HG03342 (cell line): ENCODE measurements around the gene RCL1.

Source experiments
- ATAC-seq: cut with Tn5 transposase; IDR thresholded peaks from one replicate; pipeline ENCODE4 v1.9.1; 2021; ENCODE audit warnings: mild to moderate bottlenecking, moderate library complexity; ENCODE audit not compliant: unreplicated experiment

RCL1 gene

DNA sequence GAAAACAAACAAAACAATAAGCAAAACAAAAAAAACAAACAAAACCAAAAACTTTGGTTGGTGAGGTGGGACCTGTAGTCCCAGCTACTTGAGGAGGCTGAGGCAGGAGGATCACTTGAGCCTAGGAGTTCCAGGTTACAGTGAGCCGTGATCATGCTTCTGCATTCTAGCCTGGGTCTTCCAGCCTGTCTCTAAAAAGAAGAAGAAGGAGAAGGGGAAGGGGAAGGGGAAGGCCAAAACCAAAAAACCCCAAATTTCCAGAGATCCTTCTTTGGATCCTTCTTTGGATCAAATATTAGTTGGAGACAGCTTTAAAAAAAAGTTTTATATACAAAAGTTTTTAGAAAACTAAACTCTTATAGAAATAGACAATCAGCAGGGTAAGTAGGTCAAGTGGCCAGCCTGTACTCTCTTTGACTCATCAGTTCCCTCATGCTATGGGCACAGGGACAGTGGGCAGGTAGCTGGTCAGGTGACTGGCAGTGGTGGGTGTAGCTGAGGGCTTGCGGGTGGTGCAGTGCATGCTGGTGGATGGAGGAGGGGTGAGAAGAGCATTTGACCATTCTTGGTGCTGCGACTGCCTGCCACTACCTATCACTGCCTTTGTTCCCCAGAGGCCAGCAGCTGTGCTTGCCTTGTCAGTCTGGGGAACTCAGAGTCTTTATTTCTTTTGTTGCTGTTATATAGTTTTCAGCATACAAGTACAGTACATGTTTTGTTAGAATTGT, 12.6 kb downstream of the RCL1 start:
- ATAC-seq, result no peak

DNA sequence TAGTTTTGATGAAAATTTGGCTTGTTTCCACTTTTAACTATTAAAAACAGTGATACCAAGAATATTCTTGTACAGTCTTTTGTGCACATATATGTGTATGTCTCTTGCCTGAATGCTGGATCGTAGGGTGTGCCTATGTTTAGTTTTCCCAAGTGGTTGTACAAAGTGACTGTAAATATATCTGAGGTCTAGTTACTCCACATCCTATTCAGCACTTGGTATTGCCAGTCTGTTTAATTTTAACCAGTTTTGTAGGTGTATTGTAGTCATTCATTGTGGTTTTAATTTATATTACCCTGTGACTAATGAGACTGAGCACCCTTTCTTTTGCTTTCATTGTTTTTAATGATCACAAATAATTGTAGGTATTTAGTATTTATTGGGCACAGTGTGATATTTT, 17.8 kb downstream of the RCL1 start:
- ATAC-seq, result no peak

DNA sequence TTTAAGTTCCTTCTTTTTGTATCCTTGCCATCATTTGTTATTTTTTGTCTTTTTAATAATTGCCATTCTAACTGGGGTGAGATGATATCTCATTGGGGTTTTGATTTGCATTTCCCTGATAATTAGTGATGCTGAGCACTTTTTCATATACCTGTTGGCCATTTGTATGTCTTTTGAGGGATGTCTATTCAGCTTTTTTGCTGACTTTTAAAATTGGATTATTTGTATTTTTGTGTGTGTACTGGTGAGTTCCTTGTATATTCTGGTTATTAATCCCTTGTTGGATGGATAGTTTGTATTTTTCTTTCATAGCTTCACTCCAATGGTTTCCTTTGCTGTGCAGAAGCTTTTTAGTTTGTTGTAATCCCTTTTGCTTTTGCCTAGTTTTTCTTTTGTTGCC, 19.1 kb downstream of the RCL1 start:
- no peak for ATAC-seq

DNA sequence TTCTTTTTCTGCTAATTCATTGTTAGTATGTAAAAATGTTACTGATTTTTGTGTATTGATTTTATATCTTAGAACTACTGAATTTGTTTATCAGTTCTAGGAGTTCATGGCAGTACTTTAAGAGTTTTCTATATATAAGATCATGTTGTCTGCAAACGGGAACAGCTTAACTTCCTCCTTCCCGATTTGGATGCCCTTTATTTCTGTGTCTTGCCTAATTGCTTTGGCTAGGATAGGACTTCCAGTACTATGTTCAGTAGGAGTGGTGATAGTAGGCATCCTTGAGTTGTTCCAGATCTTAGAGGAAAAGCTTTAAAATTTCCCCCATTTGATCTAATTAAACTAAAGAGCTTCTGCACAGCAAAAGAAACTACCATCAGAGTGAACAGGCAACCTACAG, 20.1 kb downstream of the RCL1 start:
- no peak for ATAC-seq

DNA sequence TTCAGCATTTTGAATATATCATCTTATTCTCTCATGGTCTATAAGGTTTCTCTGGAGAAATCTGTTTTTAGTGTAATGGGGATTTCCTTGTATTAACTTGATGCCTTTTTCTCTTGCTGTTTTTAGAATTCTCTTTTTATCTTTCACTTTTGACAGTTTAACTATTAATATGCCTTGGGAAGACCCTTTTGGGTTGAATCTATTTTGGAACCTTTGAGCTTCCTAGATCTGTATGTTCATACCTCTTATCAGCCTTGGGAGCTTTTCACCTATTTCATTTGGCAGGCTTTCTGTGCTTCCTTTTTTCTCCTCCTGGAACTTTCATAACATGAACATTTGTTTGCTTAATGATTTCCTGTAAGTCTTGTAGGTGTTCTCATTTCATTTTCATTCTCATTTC, 22.2 kb downstream of the RCL1 start:
- peak; percentile 48 for ATAC-seq

DNA sequence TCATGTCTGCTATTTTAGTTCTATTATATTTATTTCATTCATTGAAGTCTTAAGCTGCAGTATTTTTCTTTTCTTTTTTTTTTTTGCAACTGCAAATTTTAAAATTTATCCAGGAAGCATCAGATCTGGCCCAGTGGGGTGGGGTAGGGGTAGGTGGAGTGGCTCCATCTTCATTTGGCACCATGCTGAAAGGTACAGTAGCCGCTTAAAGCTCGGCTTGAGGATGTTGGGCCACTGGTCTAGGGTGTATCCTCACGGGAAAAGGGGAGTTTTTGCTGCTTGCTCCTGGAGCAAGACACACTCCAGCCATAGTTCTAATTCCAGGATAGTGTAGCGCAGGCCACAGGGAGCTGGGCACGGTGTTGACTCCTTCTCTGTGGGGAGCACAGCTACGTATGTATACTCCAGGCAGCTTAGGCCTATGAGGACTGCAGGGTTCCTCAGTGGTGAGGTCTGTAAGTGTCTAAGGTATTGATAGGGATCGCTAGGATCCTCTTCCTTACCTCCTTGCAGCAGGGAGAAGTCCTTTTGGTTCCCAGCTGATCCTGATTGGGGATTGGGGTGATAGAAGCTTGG, 22.7 kb downstream of the RCL1 start:
- ATAC-seq, result no peak

DNA sequence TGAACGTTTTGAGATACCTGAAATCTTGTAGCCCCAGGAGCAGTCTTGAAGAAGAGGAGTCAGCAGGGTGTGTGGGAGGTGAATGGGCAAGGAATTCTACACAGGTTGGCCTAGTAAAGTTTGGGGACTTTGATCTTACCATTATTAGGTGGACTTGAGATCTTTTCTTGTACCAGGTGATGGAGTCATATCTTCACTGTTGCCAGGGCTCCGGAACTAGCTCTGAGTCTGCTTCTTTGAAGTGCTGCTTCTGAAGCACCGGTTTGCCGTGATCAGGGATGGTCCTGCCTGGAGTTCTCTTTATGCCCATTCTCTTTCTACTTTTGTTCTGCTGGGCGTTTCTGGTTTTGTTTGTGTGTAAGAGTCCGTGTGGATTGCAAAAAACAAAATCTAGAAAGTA, 27.4 kb downstream of the RCL1 start:
- no peak for ATAC-seq

DNA sequence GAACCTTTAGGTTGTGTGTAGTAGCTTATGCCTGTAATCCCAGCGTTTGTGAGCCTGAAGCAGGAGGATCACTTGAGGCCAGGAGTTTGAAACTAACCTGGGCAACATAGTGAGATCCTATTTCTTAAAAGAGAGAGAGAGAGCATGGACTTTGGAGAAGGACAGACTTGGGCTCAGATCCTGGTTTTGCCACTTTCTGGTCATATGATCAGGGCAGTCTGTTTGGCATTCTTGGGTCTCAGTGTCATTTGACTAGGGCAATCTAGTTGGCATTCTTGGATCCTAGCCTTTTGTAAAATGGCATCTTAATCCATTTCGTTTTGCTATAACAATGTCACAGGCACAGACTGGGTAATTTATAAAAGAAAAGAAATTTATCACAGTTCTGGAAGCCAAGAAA, 28.4 kb downstream of the RCL1 start:
- no peak for ATAC-seq

DNA sequence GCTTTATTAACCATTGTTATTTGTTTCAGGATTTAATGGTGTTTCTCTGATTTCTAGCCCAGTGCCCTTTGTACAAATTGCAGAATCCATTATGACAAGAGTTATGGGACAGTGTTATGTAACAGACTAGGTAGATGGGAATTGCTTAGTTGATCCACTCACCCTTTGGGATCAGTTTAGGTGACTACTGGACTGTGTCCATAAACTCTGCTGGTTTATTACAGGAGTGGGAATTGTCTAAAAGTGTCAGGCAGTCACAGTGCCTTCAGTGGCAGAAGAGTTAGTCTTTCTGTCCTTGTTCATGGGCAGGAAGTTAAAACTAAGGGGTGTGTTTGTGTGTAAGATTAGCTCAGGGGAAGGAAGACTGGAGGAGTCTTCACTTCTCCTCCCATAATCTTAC, 29.3 kb downstream of the RCL1 start:
- no peak for ATAC-seq

DNA sequence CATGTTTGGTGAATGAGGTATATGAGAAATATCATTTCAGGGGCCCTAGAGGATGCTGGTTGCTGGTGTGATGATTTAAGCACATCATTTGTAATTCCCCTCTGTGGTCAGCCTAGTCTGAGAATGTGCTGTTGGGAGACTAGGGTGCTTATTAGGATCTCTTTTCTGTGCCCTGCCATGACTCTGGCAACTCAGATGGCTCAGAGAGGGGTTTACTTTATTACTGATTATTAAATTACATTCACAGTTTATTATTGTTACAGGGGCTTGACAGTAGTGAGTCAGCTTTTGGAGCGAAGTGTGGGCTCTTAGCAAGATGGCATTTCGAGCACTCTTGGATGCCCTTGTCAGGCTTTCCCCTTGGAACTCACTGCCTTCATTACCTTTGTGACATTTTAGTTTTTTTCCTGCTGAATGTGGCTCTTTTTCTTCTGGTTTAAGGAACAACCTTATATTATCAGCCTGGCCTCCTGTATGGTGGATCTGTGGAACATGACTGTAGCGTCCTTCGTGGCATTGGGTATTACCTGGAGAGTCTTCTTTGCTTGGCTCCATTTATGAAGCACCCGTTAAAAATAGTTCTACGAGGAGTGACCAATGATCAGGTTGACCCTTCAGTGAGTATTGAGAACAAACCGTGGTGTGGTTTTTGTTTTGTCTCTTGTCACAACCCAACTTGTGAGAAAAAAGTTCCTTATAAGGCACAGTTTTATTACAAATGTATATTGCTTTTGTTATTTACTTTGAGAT, 33.8 kb downstream of the RCL1 start:
- no peak for ATAC-seq

DNA sequence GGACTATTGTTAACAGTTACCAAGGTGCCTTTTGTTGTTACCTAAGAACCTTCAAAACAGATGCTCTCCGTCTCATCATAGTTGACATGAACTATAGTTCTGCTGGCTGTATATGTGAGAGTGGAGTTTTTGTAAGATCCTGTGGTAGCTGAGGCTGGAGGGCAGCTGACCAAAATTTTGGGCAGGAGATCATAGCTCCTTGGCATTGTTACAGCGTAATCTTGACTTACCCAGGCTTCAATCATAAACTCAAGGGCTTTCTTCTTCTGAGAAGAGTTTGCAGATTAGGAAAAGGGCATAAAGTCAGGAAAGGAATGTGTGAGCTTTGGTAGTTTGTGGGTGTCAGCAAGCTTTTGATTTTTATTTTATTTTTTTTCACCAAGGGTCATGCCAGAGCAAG, 34.5 kb downstream of the RCL1 start:
- no peak for ATAC-seq

DNA sequence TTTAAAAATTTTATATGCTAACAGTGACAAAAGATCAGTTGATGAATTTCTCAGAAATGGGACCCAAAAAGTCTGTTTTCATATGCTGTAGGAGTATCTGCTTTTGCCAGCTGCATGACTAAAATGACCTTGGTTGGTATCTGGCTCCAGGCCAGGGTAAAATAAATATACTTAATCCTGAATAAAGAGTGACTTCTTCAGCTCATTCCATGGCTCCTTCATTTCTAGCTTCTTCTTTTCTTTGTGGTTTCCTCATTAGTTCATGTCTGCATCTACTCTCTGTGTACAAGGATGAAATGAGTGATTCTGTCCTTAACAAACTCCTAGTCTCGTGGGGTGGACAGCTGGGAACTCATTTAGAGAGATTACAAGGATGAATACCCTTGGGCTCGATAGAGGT, 36.0 kb downstream of the RCL1 start:
- no peak for ATAC-seq

DNA sequence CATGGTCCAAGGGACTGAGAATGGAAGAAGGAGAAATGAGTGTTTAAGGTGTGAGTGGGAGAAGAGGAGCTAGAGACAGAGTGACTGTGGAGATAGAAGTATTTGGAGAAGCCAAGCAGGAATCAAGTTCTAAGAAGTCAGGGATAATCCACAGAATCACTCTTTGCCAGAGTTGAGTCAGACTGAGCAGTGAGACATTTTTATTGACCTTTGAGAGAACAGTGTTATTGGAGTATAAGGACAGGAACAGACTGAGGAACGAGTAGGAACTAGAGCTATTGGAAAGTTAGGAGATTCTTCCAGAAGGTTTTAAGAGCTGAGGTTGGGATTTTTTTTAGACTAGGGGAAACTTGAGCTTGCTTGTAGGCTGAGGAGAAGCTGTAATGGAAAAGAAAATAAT, 37.2 kb downstream of the RCL1 start:
- ATAC-seq, result no peak

DNA sequence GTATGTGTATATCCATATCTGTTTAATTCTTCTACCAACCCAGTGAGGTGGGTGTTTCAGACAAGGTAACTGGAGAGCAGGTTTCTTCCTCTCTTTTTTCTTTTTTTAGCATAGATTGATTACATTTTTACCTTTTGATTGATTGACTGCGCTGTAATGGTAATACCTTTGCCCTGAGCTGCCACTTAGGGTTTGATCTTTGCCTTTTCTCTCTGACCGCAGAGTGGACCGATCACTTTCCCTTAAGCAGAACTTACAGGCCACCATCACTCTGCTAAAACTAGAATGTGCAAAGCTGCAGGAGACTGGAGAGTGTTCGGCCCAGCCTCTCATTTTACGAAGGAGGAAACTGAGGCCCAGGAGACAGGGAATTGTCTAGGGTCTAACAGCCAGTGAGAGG, 38.0 kb downstream of the RCL1 start:
- ATAC-seq, result no peak

DNA sequence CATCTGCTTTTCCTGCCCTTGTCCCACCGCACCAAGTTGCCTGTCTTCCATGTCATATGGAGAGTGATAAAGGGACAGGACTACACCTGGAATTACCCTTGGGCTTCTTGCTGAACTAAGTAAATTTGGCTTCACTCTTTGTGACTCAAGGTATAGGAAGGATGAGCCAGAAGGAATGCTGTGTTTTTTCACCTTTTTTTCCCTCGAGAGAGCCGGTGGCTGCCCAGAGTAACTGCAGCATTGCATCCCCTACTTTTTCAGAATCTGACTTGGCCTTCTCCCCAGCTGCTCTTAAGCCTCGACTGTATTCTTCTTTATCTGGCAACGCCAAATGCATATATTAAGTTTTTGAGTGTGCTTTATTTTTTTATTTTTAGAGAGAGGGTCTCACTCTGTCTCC, 38.4 kb downstream of the RCL1 start:
- no peak for ATAC-seq

DNA sequence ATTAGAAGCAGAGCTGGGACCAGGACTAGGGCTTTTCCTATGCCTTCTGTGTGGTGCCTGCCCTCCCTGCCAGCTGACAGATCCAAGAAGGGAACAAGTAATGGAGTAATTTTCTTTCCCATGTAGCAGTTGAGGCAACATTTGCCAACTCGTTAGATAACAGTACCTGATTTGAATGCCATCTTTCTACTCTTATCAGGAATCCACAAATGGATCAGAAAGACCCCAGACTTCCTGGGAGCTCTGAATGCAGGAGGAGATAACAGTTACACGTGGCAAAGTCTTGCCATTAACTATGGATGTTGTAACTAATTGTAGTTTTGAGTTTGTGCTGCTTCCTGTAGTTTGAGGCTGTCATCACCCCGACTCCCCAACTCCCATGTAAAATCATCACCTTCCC, 39.2 kb downstream of the RCL1 start:
- no peak for ATAC-seq

DNA sequence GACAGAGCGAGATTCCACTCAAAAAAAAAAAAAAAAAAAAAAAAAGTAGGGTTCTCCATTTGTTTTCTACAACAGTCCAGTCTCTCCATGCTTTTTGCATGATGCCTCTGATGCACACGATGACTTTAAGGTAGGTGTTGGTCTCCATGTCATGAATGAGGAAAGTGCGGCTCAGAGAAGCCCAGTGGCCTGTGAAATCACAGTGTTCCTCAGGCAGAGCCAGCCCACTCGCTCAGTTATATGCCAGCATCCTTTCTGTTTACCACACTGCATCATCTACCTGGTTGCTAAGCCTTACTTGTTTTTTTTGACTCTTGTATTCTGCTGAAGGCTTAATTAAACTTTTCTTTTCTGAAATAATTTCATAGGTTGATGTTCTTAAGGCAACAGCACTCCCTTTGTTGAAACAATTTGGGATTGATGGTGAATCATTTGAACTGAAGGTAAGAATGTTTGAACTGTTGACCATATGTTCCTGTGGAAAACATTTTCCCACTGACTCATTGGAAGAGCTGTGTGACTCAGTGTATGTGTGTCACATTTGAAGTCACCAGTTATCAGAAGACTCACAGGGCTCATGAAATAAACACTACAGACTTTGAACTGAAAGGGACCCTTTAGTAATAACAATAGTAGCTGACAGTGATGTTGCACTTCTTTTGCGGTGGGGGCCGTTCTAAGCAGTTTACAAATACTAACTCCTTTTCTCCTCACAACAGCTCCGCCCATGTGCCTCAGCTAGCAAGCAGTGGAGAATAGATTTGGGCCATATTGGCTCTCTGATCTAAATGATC, 40.2 kb downstream of the RCL1 start:
- ATAC-seq, result no peak

DNA sequence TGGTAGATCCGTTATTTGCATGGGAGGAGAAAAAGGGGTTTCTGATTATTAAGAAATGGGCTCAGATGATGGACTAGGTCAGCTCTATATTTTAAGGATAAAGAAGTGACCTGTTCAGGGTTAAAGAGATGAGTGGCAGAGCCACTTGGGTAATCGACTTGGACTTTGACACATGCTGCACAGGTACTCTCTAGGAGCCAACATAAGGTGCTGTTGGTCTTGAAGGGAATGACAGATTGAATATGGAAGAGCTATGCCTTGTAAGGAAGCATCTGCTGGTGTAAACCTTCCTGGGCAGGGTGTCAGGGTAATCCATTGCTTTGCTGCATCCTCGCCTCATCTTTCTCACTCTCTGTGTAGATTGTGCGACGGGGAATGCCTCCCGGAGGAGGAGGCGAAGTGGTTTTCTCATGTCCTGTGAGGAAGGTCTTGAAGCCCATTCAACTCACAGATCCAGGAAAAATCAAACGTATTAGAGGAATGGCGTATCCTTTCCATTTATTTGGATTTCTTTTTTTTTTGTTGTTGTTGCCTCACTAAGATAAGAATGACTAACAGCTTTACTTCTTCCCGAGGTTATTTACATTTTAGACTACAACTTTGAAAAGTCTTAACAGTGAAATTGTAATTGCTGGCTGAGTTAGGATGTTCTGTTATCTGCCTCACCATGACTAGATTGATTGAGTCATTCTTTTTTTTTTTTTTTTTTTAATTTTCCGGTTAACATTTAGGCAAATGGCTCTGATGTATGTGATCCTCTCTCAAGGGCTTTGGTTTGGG, 41.2 kb downstream of the RCL1 start:
- no peak for ATAC-seq

DNA sequence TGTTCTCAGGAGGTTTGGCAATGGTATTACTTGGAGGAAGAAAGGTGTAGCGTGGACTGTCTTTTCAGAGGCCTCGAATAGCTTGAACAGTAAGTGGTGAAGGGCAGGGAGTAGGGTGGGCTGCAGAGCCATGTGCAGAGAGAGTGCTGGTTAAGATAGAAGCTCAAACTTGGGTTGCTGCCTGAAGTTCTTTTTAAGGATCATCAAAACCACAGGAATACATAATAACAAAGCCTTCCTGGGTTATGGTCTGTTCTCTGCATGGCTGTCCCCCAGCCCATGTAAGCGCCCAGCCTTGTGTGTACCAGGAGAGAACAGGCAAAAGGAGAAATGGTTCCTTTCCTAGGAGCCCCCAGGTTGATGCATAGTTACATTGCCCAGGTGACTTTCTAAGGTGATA, 43.9 kb downstream of the RCL1 start:
- no peak for ATAC-seq

DNA sequence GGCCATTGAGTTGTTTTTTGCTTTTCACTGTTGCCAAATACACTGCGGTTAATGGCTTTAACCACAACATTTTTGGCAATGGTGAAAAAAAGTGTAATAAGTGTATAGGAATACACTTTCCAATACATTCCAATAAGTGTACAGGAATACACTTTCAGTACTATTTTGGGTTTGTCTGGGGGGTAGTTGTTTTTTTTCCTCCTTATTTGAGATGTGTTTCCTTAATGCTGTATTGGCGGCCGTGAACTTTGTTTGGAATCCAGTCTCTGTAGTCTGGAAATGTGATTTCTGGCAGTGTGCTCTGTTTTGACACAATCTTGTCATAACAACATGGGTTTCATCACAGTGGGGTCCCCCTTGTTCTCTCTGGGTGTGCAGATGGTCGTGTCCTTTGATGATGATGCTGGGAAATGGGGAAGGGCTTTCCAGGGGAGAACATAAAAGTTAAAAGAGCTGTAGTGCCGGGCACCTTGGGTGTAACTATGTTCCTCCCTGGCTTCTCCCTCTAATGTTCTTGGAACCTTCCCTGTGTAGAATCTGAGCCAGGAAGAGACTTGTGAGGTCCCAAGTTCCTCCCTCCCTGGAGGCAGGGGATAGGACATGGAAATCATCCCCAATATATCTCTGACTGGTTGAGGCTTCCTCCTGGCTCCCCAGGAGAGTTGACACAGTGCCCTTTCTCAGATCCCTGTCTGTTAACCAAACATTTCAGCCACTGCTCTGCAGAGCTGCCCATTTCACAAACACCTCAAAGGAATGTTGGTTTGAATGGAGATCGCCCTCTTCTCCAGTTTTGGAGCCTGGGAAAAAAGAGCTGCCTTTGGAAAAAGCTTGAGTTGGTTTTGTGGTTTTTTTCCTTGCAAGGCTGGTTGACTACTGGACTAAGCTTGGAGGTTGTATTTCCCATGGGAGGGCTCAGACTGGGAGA, 44.8 kb downstream of the RCL1 start:
- no peak for ATAC-seq
